GM18526 (cell line): ENCODE results near the gene TUBA8.

Experiments used
- POLR2A ChIP-seq: IDR thresholded peaks from 3 replicates; pipeline ENCODE4 v1.6.1; 2011; ENCODE audit not compliant: insufficient read length; ENCODE audit errors: extremely low read depth

TUBA8 gene

DNA sequence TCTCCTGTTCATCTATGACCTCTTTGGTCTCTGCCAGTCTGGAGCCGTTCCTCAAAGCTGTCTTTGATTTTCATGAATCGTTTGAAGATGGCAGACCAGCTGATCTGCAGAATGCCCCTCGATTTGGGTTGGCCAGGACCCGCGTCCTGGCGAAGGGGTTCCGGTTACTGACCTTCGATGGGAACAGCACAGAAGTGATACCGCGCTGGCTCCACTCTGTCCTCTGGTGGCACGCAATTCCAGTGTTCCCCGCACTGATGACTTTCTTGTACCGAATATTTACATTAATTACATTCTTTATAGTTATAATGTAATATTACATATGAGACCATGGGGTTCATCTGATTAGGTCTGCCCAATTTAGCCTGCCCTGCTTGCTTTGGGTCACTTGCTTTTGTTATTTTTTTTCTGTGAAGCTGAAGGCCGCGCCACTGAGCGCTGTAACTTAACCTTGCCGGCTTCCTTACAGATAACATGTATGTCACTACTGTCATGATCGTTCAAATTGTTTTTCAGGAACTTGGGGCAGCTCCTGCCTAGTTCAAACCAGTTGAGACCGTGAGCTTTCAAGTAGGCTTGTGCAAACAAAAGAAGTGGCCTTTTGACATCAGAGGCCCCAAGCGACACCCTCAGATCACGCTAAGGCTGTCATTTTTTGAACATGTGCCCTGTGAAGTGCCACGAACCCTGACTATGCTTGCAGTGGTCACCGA lies 35.2 kb downstream of the TUBA8 start:
- TF ChIP-seq POLR2A, result no peak

DNA sequence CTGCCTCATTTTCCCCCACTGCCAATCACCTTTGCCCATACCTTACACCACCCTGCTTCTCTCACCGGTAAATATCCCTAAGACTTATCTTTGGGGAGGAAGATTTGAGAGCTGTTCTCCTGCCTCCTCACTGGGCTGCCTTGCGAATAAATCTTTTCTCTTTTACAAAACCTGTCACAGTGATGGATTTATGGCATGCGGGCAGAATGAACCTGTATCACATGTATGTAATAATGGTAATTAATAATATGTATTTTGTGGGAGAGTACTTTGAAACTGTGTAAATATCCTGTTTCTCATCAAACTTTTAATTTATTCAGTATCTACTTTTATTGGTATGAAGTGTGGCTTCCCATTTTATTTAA lies 35.8 kb downstream of the TUBA8 start:
- TF ChIP-seq POLR2A, result no peak

DNA sequence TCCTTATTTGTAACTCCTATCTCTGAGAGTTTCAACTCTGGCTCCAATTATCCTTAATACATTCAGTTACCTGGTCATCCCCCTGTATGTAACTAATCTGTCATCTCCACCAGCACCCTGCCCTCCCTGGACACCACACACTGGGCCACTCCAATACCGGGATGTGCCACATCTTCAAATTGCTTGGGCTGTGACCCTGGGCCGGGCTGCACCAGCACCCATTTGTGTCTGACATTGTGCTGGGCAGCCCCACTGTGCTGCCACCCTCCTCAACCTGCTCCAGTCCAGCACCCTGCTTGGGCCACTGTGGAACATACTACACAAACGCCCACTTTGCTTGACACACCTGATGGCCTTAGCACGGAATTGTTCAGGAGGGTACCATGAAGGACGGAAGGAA lies 37.2 kb downstream of the TUBA8 start:
- no peak for TF ChIP-seq POLR2A

GRCh38 chr22:18148293-18148965 lies 37.8 kb downstream of the TUBA8 start:
- no peak for TF ChIP-seq POLR2A

- TF ChIP-seq POLR2A, result no peak
Observed at GRCh38 chr22:18152519-18152918, 41.9 kb downstream of the TUBA8 start.

DNA sequence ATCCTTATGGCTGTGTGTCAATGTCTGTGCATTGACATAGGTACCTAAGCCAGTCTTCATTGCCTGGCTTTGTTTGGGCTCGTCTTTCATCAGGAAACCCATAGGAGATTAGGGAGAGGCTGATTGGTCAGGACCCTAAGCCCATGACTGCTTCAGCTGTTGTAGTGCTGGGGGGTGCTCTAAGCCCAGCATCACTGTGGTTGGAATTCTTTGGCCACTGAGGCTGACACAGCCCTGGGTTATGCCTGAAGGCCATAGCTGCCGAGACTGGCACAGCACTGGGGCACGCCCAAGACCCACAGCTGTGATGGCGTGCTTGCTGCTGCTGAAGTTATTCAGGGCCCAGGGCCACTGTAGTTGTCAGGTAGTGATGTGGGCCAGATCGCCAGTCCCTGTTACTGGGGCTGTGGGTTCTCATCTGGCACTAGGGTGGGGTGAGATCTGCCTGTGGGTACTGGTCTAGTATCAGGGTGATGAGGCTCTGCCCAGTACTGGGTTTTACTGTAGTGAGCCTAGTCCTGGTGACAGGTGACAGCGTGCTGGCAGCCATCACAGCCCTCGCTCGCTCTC lies 44.3 kb downstream of the TUBA8 start:
- no peak for TF ChIP-seq POLR2A

- no peak for TF ChIP-seq POLR2A
Observed at GRCh38 chr22:18156878-18157713, 46.5 kb downstream of the TUBA8 start.

DNA sequence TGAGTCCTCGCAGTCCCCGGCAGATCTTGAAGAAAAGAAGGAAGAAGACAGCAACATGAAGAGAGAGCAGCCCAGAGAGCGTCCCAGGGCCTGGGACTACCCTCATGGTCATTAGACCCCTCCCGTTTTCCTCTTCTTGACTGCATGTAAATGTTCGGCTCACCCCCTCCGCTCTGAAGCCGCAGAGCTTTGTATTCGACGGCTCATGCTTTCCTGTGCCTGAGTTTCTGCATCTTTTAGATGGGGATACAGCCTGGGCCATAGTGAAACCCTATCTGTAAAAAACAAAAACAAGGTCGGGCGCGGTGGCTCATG lies 47.1 kb downstream of the TUBA8 start:
- no peak for TF ChIP-seq POLR2A
